HG03460 (cell line): ENCODE measurements around the gene ECEL1.

Experiments used
- ATAC-seq: cut with Tn5 transposase; IDR thresholded peaks from one replicate; pipeline ENCODE4 v1.9.1; 2021; ENCODE audit not compliant: unreplicated experiment

ECEL1 gene

DNA sequence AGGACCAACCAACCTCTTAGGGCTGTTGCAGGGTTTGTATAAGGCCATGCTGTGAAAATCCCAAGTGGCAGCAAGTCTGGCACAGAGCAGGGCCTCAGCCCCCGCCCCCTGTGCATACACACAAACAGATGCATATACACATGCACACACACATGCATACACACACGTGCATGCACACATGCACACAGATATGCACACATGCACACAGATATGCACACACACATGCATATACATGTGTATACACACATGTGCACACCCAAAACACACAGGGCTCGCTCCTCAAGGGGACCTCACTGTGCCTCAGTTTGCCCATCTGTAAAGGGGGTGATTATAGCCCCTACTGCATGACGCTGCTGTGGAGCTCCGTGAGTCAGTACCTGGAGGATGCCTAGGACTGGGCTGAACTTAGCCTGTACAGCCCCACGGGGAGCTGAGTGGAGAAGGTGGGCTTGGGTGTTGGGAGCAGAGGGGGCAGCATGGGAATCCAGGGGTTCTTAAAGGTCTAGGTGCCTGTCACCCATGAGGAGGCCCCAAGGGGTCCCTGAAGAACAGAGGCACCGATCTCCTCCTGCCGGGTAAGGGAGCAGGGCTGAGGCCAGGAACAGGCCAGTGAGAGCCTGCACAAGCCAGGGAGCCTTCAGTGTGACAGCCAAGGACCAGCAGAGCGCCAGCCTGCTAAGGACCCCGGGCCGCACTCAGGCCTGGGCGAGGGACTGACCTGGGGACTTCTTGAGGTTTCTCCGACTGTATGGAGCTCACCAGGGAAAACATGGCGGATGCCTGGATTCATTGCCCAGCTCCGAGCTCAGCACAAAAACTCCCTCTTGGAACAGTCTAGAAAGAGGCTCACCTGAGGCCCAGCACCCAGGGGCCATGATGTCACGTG is 55.7 kb downstream of the ECEL1 start:
- ATAC-seq = no peak
